SKM-1 treated with dmso at 0.1 percent for 144 hours (cell line): ENCODE results near the gene LUZP2.

Source experiments
- DNase-seq: peaks from one replicate; lab custom pipeline; 2025; ENCODE audit not compliant: unreplicated experiment; lab: John Stamatoyannopoulos, UW

The LUZP2 gene

DNA sequence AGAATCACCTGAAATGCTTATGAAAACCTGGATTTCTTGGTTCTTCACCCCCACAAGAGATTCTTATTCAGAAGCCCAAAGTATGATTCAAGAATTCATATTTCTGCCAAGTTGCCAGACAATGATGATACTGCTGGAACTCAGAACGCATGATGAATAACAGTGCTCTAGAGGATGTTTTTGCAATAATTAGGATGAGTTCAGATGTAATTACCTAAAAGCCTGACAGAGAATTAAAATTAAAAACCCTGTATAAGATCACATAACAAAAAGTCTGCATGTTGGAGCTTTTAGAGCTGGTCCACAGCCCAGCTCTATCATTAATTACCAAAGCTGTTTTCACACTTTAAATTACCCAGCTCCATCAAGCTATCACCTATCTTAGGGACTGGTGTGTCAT lies 211.8 kb downstream of the LUZP2 start:
- no peak for DNase-seq

DNA sequence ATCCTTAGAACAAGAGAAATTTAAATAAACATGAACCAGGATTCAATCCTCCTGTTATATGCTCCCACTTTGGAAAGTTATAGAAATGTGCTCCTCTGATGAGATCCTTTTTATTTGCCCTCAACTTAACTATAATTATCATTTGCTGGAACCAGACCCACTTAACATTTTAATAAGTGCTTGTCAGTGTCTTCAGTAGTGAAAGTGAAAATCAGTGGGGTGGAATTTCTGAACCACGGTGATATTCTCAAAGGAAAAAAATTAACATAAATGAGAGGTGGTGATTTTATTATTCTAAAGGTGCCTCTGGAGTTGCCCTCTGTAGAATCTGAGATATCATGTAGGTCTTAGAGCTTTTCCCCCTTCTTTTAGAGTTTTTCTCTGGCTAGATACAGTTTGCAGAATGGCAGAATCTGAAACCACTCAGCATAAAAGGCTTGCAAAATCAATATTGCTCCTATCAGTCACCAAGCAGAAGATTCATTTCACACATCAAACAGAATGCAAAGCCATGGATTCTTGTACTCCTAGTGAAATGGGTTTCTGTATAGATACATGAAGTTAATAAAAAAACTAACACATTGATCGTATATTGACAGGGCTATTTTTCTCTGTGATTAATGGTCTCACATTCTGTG lies 213.2 kb downstream of the LUZP2 start:
- no peak for DNase-seq

DNA sequence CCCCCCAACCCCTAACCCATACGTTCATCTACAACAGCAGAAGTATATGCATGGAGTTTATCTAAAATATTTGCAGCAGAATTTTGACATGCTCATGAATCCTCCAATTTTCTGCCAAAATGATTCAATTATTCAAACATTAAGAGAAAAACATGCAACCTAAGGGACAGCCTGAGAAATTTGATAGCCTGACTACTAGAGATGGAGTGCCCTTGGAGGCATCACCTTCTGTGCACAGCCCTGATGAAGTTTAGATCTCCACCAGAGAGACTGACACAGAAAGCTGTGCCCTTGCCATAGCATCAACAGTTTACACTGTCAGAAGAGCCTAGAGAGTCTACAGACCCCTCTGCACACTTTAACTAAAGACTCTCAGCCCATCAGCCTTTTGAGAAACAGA lies 217.7 kb downstream of the LUZP2 start:
- no peak for DNase-seq

DNA sequence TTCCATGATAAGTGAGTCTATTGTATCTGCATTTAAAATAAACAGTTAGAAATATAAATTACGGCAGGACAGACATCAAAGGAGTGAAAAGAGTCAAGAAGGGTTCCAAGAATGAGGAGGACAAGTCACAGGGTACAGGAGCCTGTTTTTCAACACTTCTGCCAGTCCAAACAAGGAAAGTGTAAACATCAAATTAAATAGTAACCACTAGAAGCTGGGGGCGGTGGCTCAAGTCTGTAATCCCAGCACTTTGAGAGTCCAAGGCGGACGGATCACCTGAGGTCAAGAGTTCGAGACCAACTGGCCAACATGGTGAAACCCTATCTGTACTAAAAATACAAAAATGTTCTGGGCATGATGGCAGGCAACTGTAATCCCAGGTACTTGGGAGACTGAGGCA lies 219.6 kb downstream of the LUZP2 start:
- DNase-seq: no peak

DNA sequence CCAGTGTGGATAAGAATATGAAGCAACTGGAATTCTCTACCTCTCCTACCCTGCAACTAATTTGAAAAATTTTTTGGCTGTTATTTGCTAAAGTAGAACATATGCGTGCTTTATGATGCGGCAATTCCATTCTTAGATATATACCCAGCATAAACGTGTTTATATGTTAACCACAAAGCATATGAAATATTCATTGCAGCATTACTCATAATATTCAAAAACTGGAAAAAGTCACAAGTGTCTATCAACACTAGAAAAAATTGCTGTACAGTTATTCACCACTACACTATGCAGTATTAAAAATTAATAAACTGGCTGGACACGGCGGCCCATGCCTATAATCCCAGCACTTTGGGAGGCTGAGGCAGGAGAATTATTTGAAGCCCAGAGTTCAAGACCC lies 226.4 kb downstream of the LUZP2 start:
- no peak for DNase-seq

DNA sequence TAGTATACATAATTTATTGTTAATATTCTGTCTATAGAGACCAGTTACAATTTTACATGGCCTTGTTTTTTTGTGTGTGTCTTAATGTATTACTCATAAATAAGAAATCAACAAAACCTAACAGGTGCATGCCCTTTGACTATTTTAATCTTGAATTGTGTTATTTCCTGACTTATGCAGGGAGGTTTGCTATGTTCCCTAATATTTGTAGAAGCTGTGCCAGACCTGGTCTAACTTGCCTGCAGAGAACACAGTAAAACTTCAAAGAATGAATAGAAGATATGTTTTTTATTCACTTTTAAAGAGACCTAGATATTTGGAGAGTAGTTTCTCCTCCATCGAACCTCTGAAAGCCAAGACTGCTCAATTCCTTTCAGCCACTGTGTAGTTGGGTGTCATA lies 234.7 kb downstream of the LUZP2 start:
- no peak for DNase-seq

DNA sequence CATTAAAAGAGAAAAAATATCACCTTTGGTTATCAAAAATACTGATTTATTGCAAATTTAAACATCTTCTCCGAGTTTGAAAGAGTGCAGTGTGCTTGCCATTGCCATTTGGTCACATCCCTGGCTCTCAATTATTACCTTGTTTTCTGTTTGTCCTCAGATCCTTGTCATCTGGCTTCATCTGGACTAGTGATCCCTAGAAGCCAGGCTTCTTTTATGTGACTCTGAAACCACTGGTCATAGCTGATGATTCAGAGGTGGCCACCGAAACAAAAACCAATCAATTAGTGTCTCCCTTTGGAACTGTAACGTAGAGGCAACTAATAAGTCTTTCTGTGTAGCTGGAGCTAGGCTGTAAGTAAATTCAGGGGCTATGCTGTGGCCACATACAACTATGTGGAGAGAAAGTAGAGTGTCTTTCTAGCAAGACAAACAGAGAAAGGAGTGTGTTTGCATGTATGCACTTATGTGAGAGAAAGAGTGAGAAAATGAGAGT lies 237.9 kb downstream of the LUZP2 start:
- no peak for DNase-seq

DNA sequence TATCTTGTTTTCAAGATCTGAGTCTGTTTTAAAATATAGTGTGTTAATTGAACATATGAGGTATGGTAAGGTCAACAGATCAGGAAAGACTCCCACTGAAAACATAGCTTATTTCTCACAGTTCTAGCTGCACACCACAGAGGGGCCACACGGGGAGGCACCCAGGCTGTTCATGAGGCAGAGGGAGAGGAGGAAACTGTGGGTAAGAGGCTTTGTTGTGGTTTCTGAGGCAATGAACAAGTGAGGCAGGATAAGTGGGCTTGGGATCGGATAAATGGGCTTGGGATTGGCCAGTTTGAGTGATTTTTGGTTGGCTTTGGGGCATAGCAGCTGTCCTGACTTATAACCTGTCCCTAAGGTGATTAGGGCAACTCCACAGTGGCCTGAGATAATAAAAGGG lies 242.1 kb downstream of the LUZP2 start:
- DNase-seq: no peak

DNA sequence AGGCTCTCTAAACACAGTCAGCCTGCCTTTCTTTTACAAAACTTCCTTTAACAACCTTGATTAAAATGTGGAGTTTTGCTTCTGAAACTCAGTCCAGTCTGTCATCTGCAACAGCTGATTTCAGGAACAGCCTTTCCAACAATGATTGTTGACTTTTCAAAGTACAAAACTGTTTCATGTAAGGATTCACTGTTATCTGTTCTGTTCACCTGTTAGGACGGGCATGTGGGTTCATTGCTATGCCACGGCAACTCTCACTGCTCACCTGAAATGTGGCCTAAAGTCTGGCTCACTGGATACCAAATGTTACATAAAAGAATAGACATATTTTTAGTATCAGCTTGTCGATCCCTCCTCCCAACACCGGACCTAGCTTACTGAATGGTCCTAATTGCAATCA lies 242.8 kb downstream of the LUZP2 start:
- DNase-seq: no peak

DNA sequence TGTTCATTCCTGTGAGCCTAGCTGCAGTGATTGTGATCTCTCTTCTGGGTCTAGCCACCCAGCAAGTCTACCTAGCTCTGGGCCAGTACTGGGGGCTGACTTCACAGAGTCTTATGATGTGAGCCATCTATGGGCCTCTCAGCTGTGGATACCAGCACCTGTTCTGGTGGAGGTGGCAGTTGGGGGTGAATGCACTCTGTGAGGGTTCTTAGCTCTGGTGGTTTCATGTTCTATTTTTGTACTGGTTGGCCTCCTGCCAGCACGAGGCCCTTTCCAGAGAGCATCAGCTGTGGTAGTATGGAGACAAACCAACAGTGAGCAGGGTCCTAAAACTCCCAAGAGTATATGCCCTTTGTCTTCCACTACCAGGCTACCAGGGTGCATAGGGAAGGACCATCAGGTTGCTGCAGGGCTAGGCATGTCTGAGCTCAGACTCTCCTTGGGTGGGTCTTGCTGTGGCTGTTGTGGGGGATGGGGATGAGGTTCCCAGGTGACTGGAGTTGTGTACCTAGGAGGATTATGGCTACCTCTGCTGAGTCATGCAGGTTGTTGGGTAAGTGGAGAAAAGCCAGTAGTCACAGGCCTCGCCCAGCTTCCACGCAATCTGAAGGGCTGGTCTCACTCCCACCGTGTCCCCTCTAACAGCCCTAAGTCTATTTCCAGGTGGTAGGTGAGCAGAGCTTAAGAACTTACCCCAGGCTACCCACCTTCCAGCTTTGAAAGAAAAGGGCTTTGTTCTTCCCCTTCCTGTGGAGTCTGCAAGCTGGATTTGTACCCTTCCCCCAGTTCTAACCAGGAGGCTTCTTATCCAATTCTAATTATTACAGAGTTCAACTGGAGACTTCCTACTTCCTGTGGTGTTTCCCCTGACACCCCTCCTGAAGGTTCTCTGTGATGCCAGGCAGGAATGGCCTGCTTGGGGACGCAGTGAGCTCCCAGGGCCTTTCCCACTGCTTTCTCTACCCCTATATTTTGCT lies 250.7 kb downstream of the LUZP2 start:
- no peak for DNase-seq

DNA sequence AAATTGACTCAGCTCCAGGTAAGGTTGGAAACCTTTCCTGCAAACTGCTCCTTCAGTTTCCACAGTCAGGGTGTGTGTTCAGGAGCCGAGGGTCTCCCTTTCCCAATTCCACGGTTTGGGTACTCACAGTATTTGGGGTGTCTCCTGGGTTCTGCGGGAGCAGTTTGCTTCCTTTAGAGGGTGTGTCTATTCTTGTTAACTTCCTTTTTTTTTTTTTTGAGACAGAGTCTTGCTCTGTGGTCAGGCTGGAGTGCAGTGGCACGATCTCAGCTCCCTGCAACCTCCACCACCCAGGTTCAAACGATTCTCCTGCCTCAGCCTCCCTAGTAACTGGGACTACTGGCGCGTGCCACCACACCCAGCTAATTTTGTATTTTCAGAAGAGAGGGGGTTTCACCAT lies 251.4 kb downstream of the LUZP2 start:
- DNase-seq: no peak

DNA sequence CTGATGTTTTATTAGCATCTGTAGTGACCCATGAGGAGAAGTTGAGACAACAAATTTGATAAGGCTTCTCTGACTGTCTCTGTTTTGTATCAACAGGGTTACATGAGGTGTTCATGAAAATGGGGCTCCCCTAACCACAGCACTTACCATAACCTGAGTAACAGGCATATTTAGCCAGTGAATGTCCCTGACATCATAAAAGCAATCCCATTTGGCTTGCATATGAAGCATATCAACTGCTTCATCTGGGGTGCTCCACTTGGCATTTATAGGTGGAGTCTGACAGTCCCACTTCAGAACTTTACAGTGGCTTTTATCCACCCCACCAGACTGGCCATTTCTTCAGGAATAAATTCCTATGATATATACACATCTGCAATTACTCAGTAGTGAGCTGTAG lies 257.6 kb downstream of the LUZP2 start:
- no peak for DNase-seq

DNA sequence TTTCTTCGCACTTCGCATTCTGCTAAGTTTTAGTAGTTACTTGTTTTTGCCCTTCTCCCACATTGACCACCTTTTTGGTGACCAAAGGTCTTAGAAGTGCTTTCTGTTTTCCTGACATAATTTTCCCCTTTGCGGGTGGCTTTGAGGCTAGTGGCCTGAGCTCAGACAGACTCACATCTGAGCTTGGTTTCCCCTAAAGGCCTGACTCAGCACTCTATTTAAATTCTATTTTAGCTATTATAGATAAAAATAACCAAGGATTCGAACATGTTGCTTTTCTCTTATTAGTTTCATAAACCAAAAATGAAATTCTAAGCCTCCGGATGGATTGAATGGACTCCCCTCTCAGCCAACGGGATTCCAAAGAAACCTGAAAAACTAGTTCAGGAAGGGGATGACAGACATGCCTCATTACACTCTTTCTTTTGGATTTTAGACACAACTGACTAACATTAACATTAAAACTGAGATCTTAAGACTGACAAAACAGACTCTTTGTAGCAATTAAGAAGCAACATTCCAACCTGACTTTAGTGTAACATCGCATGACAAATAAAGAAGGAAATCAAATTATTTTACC lies 258.5 kb downstream of the LUZP2 start:
- DNase-seq: no peak

DNA sequence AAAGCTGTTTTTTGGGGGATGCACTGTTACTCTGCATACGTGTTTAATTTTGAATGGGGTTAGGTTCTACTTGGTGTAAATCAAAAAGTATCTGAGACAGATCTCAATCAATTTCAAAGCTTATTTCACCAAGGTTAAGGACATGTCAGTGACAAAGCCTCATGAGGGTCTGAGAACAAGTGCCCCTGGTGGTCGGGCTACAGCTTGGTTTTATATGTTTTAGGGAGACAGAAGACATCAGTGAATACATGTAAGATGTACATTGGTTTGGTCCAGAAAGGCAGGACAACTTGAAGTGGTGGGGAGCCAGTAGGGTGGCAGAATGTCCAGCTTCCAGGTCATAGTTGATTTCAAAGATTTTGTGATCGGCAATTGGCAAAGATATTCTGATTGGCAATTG lies 262.9 kb downstream of the LUZP2 start:
- DNase-seq: no peak

DNA sequence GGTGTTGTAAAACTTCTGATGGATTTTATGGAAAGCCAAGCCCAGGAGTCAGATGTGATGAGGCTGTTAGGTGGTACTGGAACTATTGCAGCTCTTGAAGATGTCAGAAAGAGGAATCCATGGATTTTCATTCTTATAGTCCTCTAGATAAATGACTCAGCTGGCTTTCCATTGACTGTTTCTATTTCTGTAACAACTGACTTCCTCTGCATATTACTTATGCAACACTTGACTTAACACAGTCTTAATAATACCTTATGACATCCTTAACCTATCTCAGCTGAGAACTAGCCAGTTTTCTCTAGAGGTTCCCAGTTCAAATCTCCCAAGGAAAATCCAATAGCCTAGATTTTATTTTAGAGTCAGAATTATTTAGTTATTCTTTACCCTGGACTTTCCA lies 263.8 kb downstream of the LUZP2 start:
- peak; percentile 33 for DNase-seq

DNA sequence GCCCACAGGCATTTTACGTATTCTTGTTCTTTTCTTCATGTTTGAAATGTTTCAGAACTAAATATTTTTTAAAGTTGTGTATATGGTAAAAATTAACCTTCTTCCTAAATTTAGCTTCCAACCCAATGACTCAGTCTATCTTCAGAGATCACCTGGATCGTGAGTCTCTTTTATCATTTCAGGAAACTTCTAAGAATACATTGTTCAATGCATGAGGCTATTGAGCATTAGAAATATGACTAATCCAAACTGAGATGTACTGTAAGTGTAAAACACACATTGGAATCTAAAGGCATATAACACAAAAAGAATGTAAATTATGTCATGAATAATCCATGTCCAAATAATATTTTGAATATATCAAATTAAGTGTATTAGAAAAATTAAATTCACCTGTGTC lies 265.2 kb downstream of the LUZP2 start:
- no peak for DNase-seq

DNA sequence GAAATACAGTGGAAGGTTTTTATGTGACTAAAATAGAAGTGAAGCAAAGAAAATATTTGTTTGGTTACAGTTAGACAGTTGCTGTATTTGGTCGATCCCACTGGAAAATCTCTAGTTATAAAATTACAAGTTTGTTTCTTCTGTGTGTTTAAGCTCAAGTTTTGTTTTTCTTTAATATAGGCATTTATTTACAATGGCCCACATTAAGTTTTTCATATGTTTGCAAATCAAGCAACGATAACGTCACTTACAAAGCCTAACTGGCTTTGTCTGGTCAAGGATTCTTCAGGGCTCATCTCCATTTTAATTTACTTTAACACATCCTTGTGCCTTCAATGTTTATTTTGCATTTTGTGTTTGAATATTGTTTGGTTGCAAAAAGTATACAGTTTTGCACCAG lies 270.6 kb downstream of the LUZP2 start:
- DNase-seq: no peak

DNA sequence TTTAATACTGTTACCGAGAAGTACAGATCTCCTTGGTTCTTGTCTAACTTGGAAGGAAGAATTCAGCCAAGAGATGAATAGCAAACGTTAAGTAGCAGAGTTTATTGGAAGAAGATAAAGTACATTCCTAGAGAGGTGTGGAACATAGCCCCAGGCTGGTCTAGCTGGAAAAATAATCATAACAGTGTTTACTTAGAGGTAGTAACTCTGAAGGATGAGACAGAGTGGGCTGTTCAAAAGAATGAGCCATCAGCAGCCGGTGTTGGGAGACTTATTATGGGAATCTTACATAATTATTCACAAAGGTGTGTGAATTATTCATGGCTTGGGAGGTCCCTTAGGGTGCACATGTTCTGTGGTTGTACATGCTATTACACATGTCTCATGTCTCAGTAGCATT lies 276.5 kb downstream of the LUZP2 start:
- no peak for DNase-seq

DNA sequence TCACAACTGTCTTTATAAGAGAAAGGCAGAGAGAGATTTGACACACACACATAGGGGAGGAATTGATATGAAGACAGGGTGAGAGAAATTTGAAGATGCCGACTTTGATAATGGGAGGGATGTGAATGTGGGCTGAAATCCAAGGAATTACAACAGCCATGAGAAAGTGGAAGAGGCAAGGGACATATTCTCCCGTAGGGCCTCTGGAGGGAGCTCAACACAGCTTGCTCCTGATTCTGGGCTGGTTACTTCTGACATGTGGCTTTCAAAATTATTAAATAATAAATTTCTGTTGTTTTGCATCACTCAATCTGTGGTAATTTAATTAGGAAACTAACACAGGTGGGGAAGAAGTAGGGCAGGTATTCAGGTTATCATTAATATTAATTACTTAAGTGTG lies 282.9 kb downstream of the LUZP2 start:
- DNase-seq: no peak

DNA sequence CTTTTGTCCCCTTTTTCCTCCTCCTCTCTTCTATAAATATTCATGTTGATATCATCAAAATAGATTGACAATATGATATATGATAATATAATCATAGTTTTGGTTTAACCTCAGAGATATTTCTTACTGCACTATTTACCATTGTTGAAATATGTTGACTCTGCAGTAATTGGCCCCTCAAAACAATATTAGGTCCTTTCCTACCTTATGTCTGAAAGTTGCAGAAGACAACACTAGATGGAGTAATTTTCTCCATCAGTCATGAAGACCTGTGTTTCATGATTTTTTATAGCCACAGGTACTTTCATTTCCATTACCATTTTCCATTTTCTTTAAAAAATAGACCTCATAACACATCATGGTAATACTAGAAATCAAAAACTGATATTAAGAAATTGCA lies 284.4 kb downstream of the LUZP2 start:
- no peak for DNase-seq

DNA sequence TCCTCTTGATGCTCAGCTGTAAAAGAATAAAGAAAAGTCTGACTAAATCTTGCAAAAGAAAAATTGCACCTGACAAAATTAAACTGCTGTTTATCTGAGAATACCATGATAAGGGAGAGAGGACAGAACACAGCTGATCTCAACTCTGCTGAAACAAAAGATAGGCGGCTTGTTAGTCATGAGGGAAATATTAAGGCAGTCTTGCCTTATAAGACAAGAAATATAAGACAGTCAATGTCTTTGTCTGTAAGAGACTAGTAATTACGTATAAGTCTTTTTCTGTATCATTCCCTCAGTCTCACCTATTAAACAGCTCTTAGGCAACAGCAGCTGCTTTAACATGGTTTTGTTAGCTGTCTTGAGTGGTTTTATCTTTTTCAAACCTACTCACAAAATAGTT lies 296.6 kb downstream of the LUZP2 start:
- no peak for DNase-seq

DNA sequence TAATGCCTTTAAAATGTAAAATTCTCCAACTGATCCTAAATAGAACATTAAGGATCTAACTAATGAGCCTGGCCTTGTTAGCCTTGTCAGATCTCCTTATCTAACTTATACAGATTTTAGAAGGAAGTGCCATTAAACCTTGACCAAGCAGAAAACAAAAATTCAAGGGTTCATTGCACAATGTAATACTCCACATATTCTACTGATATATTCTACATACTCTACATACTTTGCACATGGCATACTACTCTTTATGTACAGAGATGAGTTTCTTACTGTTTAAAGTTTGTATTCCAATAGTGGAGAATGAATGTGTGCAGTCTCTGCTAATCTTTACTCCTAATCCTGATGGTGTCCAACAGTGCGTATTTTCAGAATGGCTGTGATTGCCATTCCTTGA lies 297.2 kb downstream of the LUZP2 start:
- no peak for DNase-seq
